T-helper 1 cell (primary cell): ENCODE data around the gene ADCY6.

Experiments used
- DNase-seq, 5 donors: peaks; one replicate each; pipeline ENCODE4 v3.0.0-alpha.2; 2012 to 2020

ADCY6 gene

GRCh38 chr12:48815126-48816110, 26.5 kb upstream of the ADCY6 start:
- peak in 2 of 5 donors; percentile 18 to 41 for DNase-seq

- peak; percentile 56 to 82 (median 69) for DNase-seq
Observed at GRCh38 chr12:48814262-48815125, 25.6 kb upstream of the ADCY6 start.

- no peak for DNase-seq
Observed at GRCh38 chr12:48813465-48814261, 24.8 kb upstream of the ADCY6 start.

GRCh38 chr12:48812389-48812788, 23.5 kb upstream of the ADCY6 start:
- no peak for DNase-seq

GRCh38 chr12:48811437-48812090, 22.7 kb upstream of the ADCY6 start:
- no peak for DNase-seq

- no peak for DNase-seq
Observed at GRCh38 chr12:48810903-48811431, 22.1 kb upstream of the ADCY6 start.

GRCh38 chr12:48807981-48808380, 19.1 kb upstream of the ADCY6 start:
- no peak for DNase-seq

GRCh38 chr12:48803675-48804074, 14.8 kb upstream of the ADCY6 start:
- no peak for DNase-seq

- no peak for DNase-seq
Observed at GRCh38 chr12:48800971-48801370, 12.1 kb upstream of the ADCY6 start.

GRCh38 chr12:48800457-48800856, 11.6 kb upstream of the ADCY6 start:
- no peak for DNase-seq

GRCh38 chr12:48796976-48797375, 8.1 kb upstream of the ADCY6 start:
- no peak for DNase-seq

- DNase-seq: peak in 4 of 5 donors; percentile 24 to 46 (median 36)
Observed at GRCh38 chr12:48795550-48796455, 6.9 kb upstream of the ADCY6 start.

GRCh38 chr12:48794870-48795269, 6.0 kb upstream of the ADCY6 start:
- no peak for DNase-seq

GRCh38 chr12:48793696-48794095, 4.8 kb upstream of the ADCY6 start:
- DNase-seq: no peak

GRCh38 chr12:48789858-48790326, 1.0 kb upstream of the ADCY6 start:
- DNase-seq: no peak

GRCh38 chr12:48788524-48788853, 400 bp downstream of the ADCY6 start:
- no peak for DNase-seq

- DNase-seq: no peak
Observed at GRCh38 chr12:48787791-48788523, 932 bp downstream of the ADCY6 start.

- DNase-seq: no peak
Observed at GRCh38 chr12:48786591-48787544, 2.0 kb downstream of the ADCY6 start.

- DNase-seq: no peak
Observed at GRCh38 chr12:48783432-48783831, 5.5 kb downstream of the ADCY6 start.
